Endothelial cell of umbilical vein (primary cell): ENCODE data around the gene RAN.

ENCODE experiments used
- EZH2 ChIP-seq: IDR thresholded peaks from 2 replicates; pipeline ENCODE4 v1.6.1; 2012; ENCODE audit warnings: borderline replicate concordance, low read depth, mild to moderate bottlenecking, moderate library complexity, low read length, inconsistent platforms; ENCODE audit not compliant: severe bottlenecking
- TF ChIP-seq, protein P1 (sequence below), 2 donors: IDR thresholded peaks; 1 replicate in 1 of 2; 2 replicates in 1 of 2; pipeline ENCODE4 v1.5.1; 2011; ENCODE audit warnings: low read length in 2 of 2, mild to moderate bottlenecking in 2 of 2, moderate library complexity in 2 of 2, control low read depth in 1 of 2, inconsistent platforms in 1 of 2, low read depth in 1 of 2; ENCODE audit not compliant: insufficient read depth in 1 of 2; ENCODE audit errors: extremely low read depth in 1 of 2

DNA sequence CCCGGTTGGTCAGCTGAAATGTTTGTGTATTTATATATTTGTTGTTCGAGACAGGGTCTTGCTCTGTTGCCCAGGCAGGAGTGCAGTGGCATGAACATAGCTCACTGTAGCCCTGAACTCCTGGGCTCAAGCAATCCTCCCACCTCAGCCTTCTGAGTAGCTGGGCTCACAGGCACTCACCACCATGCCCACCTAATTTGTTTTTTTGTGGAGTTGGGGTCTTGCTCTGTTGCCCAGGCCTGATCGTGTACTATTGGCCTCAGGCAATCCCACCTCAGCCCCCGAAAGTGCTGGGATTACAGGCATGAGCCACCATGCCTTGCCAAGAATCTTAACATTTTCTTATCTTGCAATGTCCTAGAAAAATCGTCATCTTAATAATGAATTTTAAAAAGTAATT lies 3.3 kb downstream of the RAN start:
- no peak for TF ChIP-seq EZH2
- TF ChIP-seq, protein P1, sequence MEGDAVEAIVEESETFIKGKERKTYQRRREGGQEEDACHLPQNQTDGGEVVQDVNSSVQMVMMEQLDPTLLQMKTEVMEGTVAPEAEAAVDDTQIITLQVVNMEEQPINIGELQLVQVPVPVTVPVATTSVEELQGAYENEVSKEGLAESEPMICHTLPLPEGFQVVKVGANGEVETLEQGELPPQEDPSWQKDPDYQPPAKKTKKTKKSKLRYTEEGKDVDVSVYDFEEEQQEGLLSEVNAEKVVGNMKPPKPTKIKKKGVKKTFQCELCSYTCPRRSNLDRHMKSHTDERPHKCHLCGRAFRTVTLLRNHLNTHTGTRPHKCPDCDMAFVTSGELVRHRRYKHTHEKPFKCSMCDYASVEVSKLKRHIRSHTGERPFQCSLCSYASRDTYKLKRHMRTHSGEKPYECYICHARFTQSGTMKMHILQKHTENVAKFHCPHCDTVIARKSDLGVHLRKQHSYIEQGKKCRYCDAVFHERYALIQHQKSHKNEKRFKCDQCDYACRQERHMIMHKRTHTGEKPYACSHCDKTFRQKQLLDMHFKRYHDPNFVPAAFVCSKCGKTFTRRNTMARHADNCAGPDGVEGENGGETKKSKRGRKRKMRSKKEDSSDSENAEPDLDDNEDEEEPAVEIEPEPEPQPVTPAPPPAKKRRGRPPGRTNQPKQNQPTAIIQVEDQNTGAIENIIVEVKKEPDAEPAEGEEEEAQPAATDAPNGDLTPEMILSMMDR (IDR thresholded peaks at IDR 0.05; ENCODE audit: extremely low read depth in 1 of 2, insufficient read depth in 1 of 2, low read depth in 1 of 2, low read length in 2 of 2): no peak
